Measurements from ENCODE around the gene RAD51B. TPM values are rescaled to one million over a fixed set of nuclear protein-coding genes. Genes with fewer than 3 reads are reported as not detected.

The RAD51B gene
- total and polyA plus RNA-seq, 2 of the 13 experiments (the other 11 are each of a cell fraction or from before 2014, with no cell fraction given): 7.0 to 9.5 TPM

GRCh38 chr14:68619790-68620574 lies 800.4 kb downstream of the RAD51B start (continued):
- TF ChIP-seq THRA (CRISPR knock-in tag; IDR thresholded peaks at IDR 0.05; ENCODE audit: borderline replicate concordance) (peak; percentile 58; the same call in 1 of the 2 replicates), SUZ12 (IDR thresholded peaks at IDR 0.05; ENCODE audit: low read depth, low read length) (no peak), PRPF4 (IDR thresholded peaks at IDR 0.05; ENCODE audit: low read depth, low read length, poor library complexity, severe bottlenecking) (no peak), FOSL2 (CRISPR knock-in tag; IDR thresholded peaks at IDR 0.05) (peak; percentile 88), HNF4G (IDR thresholded peaks at IDR 0.05; ENCODE audit: borderline replicate concordance, low read depth, low read length) (peak; percentile 39; the same call in 1 of the 2 replicates), HNF4G (CRISPR knock-in tag; IDR thresholded peaks at IDR 0.05; ENCODE audit: borderline replicate concordance, low read depth) (no peak), ZNF468 (CRISPR knock-in tag; IDR thresholded peaks at IDR 0.05) (no peak), HOXA3 (CRISPR knock-in tag; IDR thresholded peaks at IDR 0.05) (0 out of 2 replicates have a peak, but pooled peaks have one; percentile 17), KLF12 (CRISPR knock-in tag; IDR thresholded peaks at IDR 0.05; ENCODE audit: borderline replicate concordance) (no peak), SP140L (CRISPR knock-in tag; IDR thresholded peaks at IDR 0.05; ENCODE audit: borderline replicate concordance) (no peak), DMAP1 (CRISPR knock-in tag; IDR thresholded peaks at IDR 0.05) (no peak), CBX1 (IDR thresholded peaks at IDR 0.05; ENCODE audit: low read depth) (no peak), SP2 (CRISPR knock-in tag; IDR thresholded peaks at IDR 0.05) (no peak), NR2F6 (IDR thresholded peaks at IDR 0.05) (peak; percentile 86), NR2F6 (CRISPR knock-in tag; IDR thresholded peaks at IDR 0.05) (peak; percentile 77)
- TF ChIP-seq, protein P1, sequence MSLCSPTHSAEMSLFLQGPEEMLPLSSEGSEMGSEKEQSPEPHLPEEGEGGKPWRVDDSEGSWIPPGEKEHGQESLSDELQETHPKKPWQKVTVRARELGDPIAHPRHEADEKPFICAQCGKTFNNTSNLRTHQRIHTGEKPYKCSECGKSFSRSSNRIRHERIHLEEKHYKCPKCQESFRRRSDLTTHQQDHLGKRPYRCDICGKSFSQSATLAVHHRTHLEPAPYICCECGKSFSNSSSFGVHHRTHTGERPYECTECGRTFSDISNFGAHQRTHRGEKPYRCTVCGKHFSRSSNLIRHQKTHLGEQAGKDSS (CRISPR knock-in tag; IDR thresholded peaks at IDR 0.05; ENCODE audit: borderline replicate concordance, low read depth): no peak
- TF ChIP-seq, protein P2, sequence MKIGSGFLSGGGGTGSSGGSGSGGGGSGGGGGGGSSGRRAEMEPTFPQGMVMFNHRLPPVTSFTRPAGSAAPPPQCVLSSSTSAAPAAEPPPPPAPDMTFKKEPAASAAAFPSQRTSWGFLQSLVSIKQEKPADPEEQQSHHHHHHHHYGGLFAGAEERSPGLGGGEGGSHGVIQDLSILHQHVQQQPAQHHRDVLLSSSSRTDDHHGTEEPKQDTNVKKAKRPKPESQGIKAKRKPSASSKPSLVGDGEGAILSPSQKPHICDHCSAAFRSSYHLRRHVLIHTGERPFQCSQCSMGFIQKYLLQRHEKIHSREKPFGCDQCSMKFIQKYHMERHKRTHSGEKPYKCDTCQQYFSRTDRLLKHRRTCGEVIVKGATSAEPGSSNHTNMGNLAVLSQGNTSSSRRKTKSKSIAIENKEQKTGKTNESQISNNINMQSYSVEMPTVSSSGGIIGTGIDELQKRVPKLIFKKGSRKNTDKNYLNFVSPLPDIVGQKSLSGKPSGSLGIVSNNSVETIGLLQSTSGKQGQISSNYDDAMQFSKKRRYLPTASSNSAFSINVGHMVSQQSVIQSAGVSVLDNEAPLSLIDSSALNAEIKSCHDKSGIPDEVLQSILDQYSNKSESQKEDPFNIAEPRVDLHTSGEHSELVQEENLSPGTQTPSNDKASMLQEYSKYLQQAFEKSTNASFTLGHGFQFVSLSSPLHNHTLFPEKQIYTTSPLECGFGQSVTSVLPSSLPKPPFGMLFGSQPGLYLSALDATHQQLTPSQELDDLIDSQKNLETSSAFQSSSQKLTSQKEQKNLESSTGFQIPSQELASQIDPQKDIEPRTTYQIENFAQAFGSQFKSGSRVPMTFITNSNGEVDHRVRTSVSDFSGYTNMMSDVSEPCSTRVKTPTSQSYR (CRISPR knock-in tag; IDR thresholded peaks at IDR 0.05; ENCODE audit: borderline replicate concordance): no peak

Measured in HepG2 (cell line).